HepG2 (cell line): ENCODE measurements around the gene GATB. TPM values are rescaled to one million over a fixed set of nuclear protein-coding genes. Genes with fewer than 3 reads are reported as not detected.

Source experiments
- ATAC-seq: fragments of 200-7000 bp; cut with Tn5 transposase; 3 replicates; pipeline ENCODE4 v1.9.1; 2020; ENCODE audit warnings: mild to moderate bottlenecking, moderate library complexity
- BruUV-seq: library from RNA; stranded (reverse); fragments of 400-500 nt; replicated peaks from 2 replicates; lab custom pipeline; 2021; lab: Mats Ljungman, UMichigan
- CTCF ChIA-PET: fragments of 300-600 bp; formaldehyde crosslinking; extraction: SDS; loops from one replicate; lab custom pipeline; 2021; ENCODE audit warnings: low total read pairs, inconsistent platforms, low intra/inter-chr PET ratio; lab: Yijun Ruan, JAX
- POLR2A ChIA-PET: fragments of 350-600 bp; sonication (Branson Sonifier 250); formaldehyde crosslinking; loops from one replicate; lab custom pipeline; 2020; ENCODE audit warnings: antibody characterized with exemption, inconsistent platforms; lab: Yijun Ruan, JAX
- DNase-seq: peaks from one replicate; pipeline ENCODE4 v3.0.0-alpha.2; 2015; ENCODE audit warnings: low spot score
- FAIRE-seq: peaks from 3 replicates; lab custom pipeline; 2011; peaks lifted over from hg19 to GRCh38; lab: Jason Lieb, UNC
- H2AFZ ChIP-seq: one replicate; pipeline ENCODE4 v1.6.1; 2011; ENCODE audit warnings: low read length, inconsistent platforms
- H3K27ac ChIP-seq: fragments of 300-600 bp; 3 replicates; pipeline ENCODE4 v1.8.0; 2011; ENCODE audit warnings: mixed run types, mild to moderate bottlenecking, mixed read lengths, low read length, inconsistent platforms; ENCODE audit not compliant: insufficient read depth; ENCODE audit errors: extremely low read length
- H3K27me3 ChIP-seq, 2 experiments: fragments of 200-600 bp in 1 of 2; 2 replicates in 1 of 2; 3 replicates in 1 of 2; pipeline versions ENCODE4 v1.6.0 to v1.8.0; 2011; ENCODE audit warnings: low read length in 2 of 2, mild to moderate bottlenecking in 2 of 2, moderate library complexity in 2 of 2, inconsistent platforms in 1 of 2; ENCODE audit not compliant: insufficient read depth in 2 of 2, control insufficient read depth in 1 of 2
- H3K36me3 ChIP-seq, 2 experiments: fragments of 200-600 bp in 1 of 2; replicated peaks in 1 of 2; 2 replicates in 1 of 2; 3 replicates in 1 of 2; pipeline versions ENCODE4 v1.5.1 to v1.8.0; 2011; ENCODE audit warnings: low read length in 2 of 2, inconsistent platforms in 1 of 2; ENCODE audit not compliant: insufficient read depth in 2 of 2, control insufficient read depth in 1 of 2
- H3K4me1 ChIP-seq: 2 replicates; pipeline ENCODE4 v1.5.1; 2012; ENCODE audit warnings: low read length, inconsistent platforms; ENCODE audit not compliant: insufficient read depth
- H3K4me2 ChIP-seq: 2 replicates; pipeline ENCODE4 v1.6.0; 2011; ENCODE audit warnings: low read depth, low read length, inconsistent platforms
- H3K4me3 ChIP-seq, 3 experiments: fragments of 200-600 bp in 1 of 3; sonication (generic), shearing (Covaris generic) in 1 of 3; replicated peaks in 1 of 3; 2 replicates each; pipeline ENCODE4 v1.5.1; 2011 to 2016; ENCODE audit warnings: low read length in 3 of 3, inconsistent platforms in 2 of 3, low read depth in 2 of 3, mild to moderate bottlenecking in 2 of 3, control low read depth in 1 of 3, mixed read lengths in 1 of 3; ENCODE audit not compliant: insufficient read depth in 1 of 3
- H3K79me2 ChIP-seq: one replicate; pipeline ENCODE4 v1.6.1; 2011; ENCODE audit warnings: low read length, inconsistent platforms; ENCODE audit not compliant: insufficient read depth
- H3K9ac ChIP-seq: 2 replicates; pipeline ENCODE4 v1.6.0; 2011; ENCODE audit warnings: mild to moderate bottlenecking, low read depth, low read length, inconsistent platforms; ENCODE audit not compliant: insufficient read depth
- H3K9me3 ChIP-seq: 2 replicates; pipeline ENCODE4 v1.5.1; 2012; ENCODE audit warnings: mild to moderate bottlenecking, low read length
- H4K20me1 ChIP-seq: 2 replicates; pipeline ENCODE4 v1.6.0; 2011; ENCODE audit warnings: inconsistent platforms, mild to moderate bottlenecking, low read length, moderate library complexity; ENCODE audit not compliant: insufficient read depth
- KDM1A ChIP-seq: IDR thresholded peaks from 2 replicates; pipeline ENCODE4 v1.6.1; 2016; ENCODE audit warnings: missing compliant biosample characterization
- ZNF230 ChIP-seq: sonication (generic); formaldehyde crosslinking; IDR thresholded peaks from 2 replicates; pipeline ENCODE4 v1.4.0; 2020; ENCODE audit warnings: mild to moderate bottlenecking, missing genetic modification reagents
- ZNF235 ChIP-seq: sonication (generic); formaldehyde crosslinking; IDR thresholded peaks from 2 replicates; pipeline ENCODE4 v1.8.1; 2023; ENCODE audit warnings: mild to moderate bottlenecking, missing genetic modification reagents, borderline replicate concordance
- ZNF33B ChIP-seq: sonication (generic); formaldehyde crosslinking; IDR thresholded peaks from 2 replicates; pipeline ENCODE4 v1.5.1; 2020; ENCODE audit warnings: mild to moderate bottlenecking, missing genetic modification reagents
- ZNF589 ChIP-seq: sonication (generic); formaldehyde crosslinking; conservative IDR thresholded peaks from 2 replicates; pipeline ENCODE4 v1.8.0; 2022; ENCODE audit warnings: mild to moderate bottlenecking, moderate library complexity, missing genetic modification reagents
- ZNF792 ChIP-seq: IDR thresholded peaks from 2 replicates; pipeline ENCODE4 v1.6.1; 2016
- WGBS: methylation state at CpG from one replicate; pipeline ENCODE4 v1.1.6; 2017; ENCODE audit warnings: low lambda C conversion rate; 5-methylcytosine and 5-hydroxymethylcytosine counted together
- in situ Hi-C: cut with HindIII; loops from 2 replicates; pipeline ENCODE4 v1.10.0; 2017; ENCODE audit warnings: low pct_unique_long_range_greater_than_20kb; ENCODE audit not compliant: extremely low pct_ligation_motif_present
- intact Hi-C: fragments of 100-400 bp; cut with micrococcal nuclease; formaldehyde crosslinking; loops from one replicate; pipeline ENCODE4 v1.10.0; 2022; ENCODE audit not compliant: unreplicated experiment
- polyA plus RNA-seq, 8 experiments: library from polyadenylated mRNA; depleted of rRNA in 3 of 8; stranded (reverse) in 7 of 8; unstranded in 1 of 8; fragments of >200 nt; fragmentation: Illumina TruSeq in 4 of 8; extraction: Trizol in 4 of 8; gene quantifications; 2 replicates each; pipeline versions ENCODE4 v1.2.1 to v1.2.3, GENCODE V29; 2011 to 2016; ENCODE audit warnings: low read depth in 4 of 8, missing spikeins in 1 of 8, mixed read lengths in 1 of 8; ENCODE audit not compliant: insufficient read depth in 1 of 8
- total RNA-seq, 5 experiments: library from RNA; depleted of rRNA; stranded (reverse); fragments of >200 nt; fragmentation: Illumina TruSeq; extraction: Trizol; gene quantifications; 2 replicates each; pipeline ENCODE4 v1.2.3, GENCODE V29; 2016; ENCODE audit warnings: low read depth in 1 of 5
- TF ChIP-seq, protein P1 (sequence below): sonication (generic); formaldehyde crosslinking; IDR thresholded peaks from 2 replicates; pipeline ENCODE4 v1.4.0; 2020; ENCODE audit warnings: missing genetic modification reagents, mild to moderate bottlenecking, borderline replicate concordance
- TF ChIP-seq, protein P2 (sequence below): sonication (generic); formaldehyde crosslinking; IDR thresholded peaks from 2 replicates; pipeline ENCODE4 v1.8.0; 2022; ENCODE audit warnings: mild to moderate bottlenecking, missing genetic modification reagents
- TF ChIP-seq, protein P3 (sequence below): IDR thresholded peaks from 2 replicates; pipeline ENCODE4 v1.6.1; 2016; ENCODE audit warnings: low read depth
- TF ChIP-seq, protein P4 (sequence below): sonication (generic); formaldehyde crosslinking; IDR thresholded peaks from 2 replicates; pipeline ENCODE4 v1.8.0; 2022; ENCODE audit warnings: mild to moderate bottlenecking, missing genetic modification reagents; ENCODE audit not compliant: insufficient replicate concordance
- TF ChIP-seq, protein P5 (sequence below): sonication (generic); formaldehyde crosslinking; IDR thresholded peaks from 2 replicates; pipeline ENCODE4 v1.4.0; 2020; ENCODE audit warnings: missing genetic modification reagents, mild to moderate bottlenecking, borderline replicate concordance

Gene GATB
- total and polyA plus RNA-seq, 2 of the 13 experiments (the other 11 are each of a cell fraction or from before 2014, with no cell fraction given) = 32.3 to 32.4 TPM

DNA sequence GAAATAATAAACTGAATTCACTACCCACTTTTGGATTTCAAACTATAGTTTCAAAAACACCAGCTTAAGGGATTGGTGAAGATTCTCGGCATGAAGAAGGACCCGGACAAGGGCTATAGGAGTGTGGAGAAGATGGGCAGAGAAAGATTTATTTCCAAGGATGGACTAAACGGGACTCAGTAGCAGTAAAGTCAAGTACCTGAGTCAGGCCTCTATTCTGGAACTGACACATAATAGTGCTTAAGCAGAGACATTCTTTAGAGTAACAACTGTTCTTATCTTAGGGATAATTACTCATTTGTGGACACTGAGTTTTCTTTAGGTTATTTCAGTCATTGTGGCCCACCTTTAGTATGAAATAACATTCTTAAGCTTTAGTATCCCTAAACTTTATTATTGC, 134.6 kb downstream of the GATB start (continued):
- TF ChIP-seq, protein P1, sequence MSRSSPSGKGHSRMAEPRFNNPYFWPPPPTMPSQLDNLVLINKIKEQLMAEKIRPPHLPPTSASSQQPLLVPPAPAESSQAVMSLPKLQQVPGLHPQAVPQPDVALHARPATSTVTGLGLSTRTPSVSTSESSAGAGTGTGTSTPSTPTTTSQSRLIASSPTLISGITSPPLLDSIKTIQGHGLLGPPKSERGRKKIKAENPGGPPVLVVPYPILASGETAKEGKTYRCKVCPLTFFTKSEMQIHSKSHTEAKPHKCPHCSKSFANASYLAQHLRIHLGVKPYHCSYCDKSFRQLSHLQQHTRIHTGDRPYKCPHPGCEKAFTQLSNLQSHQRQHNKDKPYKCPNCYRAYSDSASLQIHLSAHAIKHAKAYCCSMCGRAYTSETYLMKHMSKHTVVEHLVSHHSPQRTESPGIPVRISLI (CRISPR knock-in tag) = no peak
- TF ChIP-seq ZNF230 (CRISPR knock-in tag) (no peak), KDM1A (CRISPR knock-in tag) (no peak)

DNA sequence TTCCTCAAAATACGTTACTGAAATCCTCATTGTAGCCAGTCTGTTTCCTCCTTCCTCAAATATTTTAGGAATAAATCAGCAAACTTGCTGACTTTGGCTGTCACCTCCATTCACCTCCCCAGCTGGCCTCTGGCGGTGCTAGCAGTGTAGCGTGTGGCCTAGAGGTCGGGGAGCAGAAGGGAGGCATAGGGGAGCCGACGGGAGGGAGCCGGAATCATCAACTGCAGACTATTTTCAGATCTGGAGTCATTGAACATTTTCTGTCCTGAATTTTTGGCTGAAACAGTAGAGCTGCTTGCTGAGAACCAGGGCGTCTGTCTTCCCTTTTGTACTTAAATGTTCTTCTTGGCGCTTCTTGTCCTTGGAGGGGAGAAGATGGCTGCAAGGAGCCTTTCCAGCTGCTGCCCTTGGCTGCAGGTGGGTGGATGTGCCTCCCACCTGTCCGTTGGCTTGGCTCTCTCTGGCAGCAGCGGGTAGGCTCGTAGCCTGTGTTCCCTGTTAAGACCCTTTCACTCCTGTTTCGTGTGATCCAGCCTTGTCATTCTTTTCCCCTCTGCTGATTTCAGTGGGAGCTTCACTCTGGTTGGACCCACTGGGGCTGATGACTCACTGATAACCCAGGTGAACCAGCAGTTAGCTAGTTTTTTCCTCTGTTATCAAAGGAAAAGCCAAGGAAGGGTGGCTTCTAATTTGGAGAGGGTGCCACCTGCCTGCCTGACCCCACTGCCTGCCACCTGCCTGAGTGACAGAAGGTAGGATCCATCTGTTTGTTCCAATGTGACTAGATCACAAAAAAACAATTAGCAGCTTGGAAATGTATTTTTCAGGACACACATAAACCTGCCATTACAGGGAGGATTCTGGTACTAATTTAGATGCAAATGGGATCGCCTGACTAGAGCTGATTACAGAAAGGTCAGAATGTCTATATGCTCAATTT, 135.9 kb downstream of the GATB start:
- H3K36me3 ChIP-seq = no peaks in the 10 kb centered on the region
- H3K27ac ChIP-seq = no peak overlapping the region
- peaks cover 14% of the 10 kb centered on the region for H3K4me1 ChIP-seq
- H2AFZ ChIP-seq = no peak overlapping the region
- intact Hi-C loops = no loop called here
- FAIRE-seq (no peak), ATAC-seq (no peak), DNase-seq (no peak)
- POLR2A ChIA-PET = no interaction called here
- in situ Hi-C loops = no loop called here
- no peak overlapping the region for H3K4me3 ChIP-seq
- CTCF ChIA-PET = no interaction called here
- H4K20me1 ChIP-seq = no peaks in the 10 kb centered on the region
- H3K9ac ChIP-seq = no peak overlapping the region
- H3K79me2 ChIP-seq = no peaks in the 10 kb centered on the region
- H3K4me2 ChIP-seq = no peak overlapping the region
- H3K9me3 ChIP-seq = no peaks in the 10 kb centered on the region
- H3K27me3 ChIP-seq = no peaks in the 10 kb centered on the region
- WGBS = 86% methylated on average over 14 of the region's 14 CpGs
- no TSS peak for BruUV-seq
- TF ChIP-seq, protein P2, sequence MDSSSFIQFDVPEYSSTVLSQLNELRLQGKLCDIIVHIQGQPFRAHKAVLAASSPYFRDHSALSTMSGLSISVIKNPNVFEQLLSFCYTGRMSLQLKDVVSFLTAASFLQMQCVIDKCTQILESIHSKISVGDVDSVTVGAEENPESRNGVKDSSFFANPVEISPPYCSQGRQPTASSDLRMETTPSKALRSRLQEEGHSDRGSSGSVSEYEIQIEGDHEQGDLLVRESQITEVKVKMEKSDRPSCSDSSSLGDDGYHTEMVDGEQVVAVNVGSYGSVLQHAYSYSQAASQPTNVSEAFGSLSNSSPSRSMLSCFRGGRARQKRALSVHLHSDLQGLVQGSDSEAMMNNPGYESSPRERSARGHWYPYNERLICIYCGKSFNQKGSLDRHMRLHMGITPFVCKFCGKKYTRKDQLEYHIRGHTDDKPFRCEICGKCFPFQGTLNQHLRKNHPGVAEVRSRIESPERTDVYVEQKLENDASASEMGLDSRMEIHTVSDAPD (CRISPR knock-in tag) = no peak
- no peak for TF ChIP-seq ZNF589 (CRISPR knock-in tag)
- TF ChIP-seq, protein P3, sequence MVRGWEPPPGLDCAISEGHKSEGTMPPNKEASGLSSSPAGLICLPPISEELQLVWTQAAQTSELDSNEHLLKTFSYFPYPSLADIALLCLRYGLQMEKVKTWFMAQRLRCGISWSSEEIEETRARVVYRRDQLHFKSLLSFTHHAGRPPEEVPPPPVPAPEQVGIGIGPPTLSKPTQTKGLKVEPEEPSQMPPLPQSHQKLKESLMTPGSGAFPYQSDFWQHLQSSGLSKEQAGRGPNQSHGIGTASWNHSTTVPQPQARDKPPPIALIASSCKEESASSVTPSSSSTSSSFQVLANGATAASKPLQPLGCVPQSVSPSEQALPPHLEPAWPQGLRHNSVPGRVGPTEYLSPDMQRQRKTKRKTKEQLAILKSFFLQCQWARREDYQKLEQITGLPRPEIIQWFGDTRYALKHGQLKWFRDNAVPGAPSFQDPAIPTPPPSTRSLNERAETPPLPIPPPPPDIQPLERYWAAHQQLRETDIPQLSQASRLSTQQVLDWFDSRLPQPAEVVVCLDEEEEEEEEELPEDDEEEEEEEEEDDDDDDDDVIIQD = no peak
- TF ChIP-seq ZNF792 (CRISPR knock-in tag) = no peak
- TF ChIP-seq, protein P4, sequence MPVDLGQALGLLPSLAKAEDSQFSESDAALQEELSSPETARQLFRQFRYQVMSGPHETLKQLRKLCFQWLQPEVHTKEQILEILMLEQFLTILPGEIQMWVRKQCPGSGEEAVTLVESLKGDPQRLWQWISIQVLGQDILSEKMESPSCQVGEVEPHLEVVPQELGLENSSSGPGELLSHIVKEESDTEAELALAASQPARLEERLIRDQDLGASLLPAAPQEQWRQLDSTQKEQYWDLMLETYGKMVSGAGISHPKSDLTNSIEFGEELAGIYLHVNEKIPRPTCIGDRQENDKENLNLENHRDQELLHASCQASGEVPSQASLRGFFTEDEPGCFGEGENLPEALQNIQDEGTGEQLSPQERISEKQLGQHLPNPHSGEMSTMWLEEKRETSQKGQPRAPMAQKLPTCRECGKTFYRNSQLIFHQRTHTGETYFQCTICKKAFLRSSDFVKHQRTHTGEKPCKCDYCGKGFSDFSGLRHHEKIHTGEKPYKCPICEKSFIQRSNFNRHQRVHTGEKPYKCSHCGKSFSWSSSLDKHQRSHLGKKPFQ = no peak
- TF ChIP-seq, protein P5, sequence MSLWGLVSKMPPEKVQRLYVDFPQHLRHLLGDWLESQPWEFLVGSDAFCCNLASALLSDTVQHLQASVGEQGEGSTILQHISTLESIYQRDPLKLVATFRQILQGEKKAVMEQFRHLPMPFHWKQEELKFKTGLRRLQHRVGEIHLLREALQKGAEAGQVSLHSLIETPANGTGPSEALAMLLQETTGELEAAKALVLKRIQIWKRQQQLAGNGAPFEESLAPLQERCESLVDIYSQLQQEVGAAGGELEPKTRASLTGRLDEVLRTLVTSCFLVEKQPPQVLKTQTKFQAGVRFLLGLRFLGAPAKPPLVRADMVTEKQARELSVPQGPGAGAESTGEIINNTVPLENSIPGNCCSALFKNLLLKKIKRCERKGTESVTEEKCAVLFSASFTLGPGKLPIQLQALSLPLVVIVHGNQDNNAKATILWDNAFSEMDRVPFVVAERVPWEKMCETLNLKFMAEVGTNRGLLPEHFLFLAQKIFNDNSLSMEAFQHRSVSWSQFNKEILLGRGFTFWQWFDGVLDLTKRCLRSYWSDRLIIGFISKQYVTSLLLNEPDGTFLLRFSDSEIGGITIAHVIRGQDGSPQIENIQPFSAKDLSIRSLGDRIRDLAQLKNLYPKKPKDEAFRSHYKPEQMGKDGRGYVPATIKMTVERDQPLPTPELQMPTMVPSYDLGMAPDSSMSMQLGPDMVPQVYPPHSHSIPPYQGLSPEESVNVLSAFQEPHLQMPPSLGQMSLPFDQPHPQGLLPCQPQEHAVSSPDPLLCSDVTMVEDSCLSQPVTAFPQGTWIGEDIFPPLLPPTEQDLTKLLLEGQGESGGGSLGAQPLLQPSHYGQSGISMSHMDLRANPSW (CRISPR knock-in tag) = no peak
- TF ChIP-seq ZNF33B (CRISPR knock-in tag) = no peak
- no peak for TF ChIP-seq ZNF235 (CRISPR knock-in tag)
